NCI-H1092 (cell line): ENCODE data around the gene KRT73.

Source experiments
- DNase-seq: peaks from one replicate; lab custom pipeline; 2025; lab: John Stamatoyannopoulos, UW

Gene KRT73

DNA sequence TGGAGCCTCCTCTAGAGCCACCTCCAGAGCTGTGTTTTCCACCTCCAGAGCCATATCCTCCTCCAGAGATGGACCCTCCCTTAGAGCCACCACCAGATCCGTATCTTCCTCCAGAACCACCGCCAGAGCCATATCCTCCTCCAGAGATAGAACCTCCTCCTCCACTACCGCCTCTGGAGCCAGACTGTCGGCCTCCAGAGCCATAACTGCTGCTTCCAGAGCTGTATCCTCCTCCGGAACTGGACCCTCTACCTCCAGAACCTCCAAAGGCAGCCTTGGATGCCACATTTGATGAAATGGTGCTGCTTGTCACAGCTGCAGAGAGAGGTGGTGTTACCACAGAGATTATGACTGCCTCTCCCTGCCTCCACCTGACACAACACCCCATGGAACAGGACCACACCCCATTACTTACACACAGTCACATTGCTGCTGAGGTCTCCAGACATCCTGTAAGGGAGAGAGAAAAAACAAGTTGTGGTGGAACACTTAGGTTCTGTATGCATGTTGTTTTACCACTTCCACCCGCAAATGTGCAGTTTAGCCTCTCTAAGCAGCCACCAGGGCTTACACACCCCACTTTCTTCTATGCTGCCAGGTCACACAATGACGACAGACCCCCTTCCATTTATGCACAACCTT lies 26.9 kb upstream of the KRT73 start:
- no peak for DNase-seq

DNA sequence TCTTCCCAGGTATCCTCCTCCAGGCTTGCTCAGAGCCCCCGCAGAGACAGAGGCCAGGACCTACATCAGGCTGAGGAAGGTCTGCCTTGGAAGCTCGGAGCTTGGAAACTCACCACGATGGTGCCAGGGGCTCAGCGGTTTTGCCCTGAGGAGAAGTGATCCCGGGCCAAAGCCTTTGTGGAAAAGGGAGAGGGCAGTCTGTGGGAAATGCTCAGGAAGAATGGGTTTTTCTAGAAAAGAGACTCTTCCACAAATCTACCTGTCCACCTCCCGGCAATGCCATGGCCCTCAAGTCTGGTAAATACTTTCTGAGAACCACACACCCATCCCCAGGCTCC lies 25.7 kb upstream of the KRT73 start:
- no peak for DNase-seq

DNA sequence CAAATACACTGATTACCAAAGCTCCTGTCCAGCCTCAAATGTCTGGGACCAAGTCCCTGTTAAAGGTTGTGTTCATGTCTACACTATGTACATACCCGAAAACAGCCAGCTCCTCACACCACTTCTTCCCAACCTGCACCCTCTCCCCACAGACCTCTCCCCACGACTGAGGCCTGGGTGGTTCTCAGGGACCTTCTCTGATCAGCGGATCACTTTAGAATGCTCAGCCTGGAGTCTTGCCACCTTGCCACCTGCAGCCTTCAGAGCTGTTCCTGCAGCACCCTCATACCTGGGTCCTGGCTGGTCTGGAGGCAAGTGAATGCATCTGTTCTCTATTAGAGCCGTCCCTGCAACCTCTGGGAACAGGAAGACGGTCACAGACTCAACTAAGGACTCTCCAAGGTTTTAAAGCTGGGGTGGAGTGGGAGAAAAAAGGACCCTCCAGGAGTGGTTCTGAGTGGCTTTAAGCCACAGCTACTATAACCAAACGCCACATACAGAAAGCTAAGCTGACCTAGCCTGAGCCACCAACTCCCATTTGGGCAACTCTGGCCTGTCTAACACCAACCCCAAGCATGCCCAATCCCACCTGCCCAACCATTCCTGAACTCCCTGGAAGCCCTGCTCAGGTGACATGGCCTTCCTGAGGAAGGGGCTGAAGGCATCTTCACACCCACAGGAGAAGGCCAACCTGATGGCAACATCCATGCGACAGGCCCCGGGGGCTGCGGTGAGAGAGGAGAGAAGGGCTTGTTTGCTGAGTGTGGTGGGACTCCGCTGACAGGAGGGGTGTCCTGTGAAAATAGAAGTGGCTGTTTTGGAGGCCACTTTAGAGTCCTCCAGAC lies 25.1 kb upstream of the KRT73 start:
- DNase-seq: no peak

DNA sequence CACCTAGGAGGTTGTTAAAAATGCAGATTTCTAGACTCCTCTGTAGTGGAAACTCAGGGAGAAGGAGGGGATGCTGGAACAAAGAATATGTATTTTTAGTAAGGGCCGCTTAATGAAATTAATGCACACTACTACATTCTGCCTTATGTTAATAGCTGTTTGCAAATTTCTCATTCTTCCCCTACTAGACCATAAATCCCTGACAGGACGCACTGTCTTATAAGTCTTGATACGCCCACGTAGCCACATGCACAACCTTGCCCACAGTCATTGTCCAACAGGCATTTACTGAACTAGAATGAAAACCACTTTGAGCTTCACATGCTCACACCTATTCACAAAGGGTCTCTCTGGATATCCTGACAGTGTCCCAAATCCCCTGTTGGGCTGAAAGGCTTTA lies 23.1 kb upstream of the KRT73 start:
- no peak for DNase-seq

DNA sequence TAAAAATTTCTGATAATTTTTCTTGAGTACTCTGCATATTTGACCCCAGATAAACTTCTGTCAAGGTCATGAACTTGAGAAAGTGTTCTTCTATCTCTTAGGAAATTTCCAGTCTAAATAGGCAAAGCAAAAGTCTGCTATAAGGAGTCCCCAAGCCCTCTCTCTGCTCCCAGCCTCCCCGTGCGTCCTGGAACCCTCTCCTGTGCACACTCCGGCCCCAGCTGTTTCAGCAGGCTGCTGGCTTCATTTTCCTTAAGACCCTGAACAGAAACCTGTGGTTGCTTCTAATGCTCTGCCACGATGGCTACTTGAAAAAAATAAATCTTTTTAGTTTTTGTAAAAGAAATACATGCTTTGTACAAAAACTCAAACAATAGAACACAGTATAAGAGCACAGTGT lies 18.9 kb upstream of the KRT73 start:
- no peak for DNase-seq

DNA sequence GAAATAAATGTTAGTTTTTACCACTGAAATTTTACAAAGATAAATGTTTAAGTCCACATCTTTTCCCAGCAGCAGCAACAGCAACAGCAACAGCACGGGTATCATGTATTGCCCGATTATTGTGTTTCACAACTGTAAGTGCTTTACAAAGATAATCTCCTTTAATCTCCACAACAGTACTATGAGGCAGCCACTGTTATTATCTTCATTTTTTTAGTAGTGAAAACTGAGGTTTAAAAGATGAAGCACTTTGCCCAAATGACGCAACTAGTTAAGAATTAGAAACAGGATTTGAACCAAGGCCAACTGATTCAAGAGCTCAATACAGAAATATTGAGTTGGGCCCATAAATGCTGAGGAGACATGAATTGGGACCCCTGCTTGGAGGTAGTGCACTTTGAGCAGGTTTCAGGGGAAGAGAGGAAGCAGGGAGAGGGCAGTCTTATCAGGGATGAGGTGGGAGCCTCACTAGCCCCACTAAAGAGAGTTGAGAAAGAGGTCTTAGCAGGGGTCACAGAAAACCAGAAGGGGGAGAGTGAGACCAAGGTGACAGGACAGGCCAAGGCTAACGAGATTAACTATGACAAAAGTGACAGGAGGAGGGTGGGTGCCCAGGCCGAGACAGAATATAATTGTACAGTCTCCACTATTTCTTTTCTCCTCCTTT lies 18.4 kb upstream of the KRT73 start:
- DNase-seq: no peak

DNA sequence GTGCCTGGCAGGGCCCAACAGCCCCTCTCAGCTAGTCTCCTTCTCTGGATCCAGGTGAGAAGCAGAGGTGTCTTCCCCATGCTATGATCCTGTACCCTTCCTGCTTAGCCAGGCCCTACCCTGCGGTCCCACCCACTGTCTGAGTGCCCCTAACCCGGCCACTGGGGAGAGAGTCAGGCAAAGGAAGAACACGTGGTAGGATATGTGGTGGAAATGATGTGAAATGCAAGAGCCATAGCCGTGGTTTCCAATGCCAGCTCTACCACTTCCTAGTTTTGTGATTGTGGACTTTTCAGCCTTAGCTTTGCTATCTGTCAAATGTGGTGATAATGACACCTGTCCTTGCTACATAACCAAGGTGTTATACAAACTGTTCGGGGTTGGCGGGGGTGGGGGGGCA lies 17.8 kb upstream of the KRT73 start:
- DNase-seq: no peak

DNA sequence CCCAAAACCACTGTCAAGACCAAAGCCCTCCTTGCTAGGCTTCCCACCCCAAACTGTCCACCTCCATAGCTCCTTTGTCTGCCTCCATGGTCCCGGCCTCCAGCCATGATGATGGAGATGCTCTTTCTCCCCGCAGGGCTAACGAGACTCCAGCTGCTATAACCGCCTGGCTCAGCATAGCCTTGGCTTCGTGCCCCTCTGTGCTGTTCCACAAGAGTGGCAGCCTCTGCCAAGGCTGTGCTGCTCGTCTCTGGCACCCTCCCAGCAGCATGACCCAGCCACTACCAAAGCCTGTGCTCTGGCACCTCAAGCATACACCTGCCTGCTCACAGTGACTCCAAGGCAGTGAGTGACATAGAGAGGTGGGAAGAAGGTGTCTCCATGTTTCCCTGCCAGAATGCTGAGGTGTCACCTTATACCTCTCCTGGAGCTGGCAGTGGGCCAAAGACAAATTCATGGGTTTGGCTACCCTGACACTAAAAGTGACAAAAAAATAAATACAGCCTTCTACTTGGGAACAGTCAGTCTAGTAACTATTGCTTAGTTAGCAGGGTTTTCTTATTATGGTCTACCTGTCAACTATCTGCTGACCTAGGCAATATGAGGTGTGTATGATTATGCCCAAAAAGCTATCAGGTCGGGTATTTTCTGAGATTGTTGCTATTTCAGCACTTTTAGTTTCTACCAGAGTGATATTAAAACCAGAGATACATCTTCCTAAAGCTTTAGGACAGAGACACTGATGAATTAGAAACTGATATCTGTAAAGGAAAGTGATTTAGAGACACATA lies 16.1 kb upstream of the KRT73 start:
- peak; percentile 74 for DNase-seq

DNA sequence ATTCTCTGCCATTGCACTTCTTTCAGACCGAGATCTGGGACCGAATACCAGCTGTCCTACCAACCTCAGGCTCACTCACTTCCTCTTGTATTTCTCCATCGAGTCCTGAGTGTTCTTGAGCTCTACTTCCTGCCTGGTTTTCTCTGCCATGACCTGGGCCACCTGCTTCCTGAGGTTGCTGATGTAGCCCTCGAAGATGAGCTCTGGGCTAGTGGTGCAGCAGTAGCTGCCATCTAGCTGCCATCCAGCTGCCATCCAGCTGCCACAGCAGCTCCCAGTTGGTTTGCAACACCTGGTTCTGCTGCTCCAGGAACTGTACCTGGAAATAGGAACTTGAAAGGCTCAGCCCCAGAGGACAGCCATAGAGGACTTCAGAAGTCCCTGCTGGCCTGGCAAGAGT lies 15.0 kb upstream of the KRT73 start:
- no peak for DNase-seq

DNA sequence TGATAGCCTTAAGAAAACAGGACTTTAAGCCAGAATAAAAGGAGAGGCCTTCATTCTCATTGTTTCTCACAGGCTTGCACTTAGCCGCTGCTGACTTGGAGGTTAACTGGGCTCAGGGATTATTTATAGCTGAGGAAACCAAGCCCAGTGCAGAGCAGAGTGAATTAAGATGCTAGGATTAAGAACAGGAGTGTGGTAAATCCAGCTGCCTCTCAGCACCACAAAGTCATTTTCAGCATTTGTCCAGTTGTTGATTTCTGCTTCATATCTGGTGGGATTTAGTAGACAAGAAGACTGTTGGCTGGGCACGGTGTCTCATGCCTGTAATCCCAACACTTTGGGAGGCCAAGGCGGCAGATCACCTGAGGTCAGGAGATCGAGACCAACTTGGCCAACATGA lies 14.3 kb upstream of the KRT73 start:
- no peak for DNase-seq

DNA sequence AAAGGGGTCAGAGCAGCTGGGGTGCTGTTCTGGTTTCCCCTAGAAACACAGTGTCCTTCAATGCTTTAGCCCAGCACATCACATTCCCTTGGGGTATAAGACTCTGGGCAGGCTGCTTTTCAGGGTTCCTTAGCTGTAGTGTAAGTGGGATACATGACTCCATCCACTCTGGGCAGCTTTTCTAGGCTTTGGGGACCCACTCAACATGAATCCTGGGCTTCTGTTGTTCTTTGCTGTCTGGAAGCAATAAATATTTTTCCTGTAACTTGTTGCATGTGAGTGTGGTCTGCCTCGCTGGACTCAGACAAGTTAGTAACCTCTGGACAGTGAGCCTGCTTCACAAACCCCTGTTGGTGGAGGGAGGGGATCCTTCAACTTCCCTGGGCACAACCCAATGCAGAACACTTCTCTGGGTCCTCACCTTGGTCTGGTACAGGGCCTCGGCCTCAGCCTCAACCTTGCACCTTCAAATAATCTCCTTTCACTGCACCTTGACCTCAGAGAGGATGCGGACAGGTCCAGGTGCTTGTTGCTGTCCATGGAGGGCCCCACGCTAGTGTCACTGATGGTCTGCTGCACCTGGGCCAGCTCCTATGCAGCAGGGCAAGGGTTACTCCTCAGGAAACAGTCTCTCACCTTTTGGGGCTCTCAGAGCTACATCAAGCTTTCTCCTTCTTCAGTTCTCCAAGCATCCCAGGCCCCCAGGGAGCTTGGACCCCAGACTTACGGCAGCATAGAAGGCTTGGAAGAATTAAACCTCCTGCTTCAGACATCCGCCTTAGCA lies 13.5 kb upstream of the KRT73 start:
- DNase-seq: no peak

DNA sequence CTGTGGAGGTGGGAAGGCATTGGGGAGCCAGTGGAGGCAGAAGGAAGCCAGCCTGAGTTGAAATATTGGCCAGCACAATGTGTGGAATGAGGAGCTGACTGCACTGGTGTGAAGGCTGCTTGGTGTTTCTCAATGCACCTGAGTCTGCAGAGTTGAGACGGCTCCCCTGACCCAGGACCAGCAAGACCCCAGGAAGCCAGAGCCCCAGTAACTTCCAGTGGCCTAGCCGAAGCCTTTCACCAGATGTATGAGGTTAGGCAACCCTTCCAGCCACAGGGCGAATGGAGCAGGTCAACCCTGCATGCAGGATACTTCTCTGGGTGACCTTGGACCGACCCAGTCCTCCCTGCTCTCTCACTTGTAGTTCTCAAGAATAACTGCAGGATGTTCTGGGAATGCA lies 12.9 kb upstream of the KRT73 start:
- no peak for DNase-seq

DNA sequence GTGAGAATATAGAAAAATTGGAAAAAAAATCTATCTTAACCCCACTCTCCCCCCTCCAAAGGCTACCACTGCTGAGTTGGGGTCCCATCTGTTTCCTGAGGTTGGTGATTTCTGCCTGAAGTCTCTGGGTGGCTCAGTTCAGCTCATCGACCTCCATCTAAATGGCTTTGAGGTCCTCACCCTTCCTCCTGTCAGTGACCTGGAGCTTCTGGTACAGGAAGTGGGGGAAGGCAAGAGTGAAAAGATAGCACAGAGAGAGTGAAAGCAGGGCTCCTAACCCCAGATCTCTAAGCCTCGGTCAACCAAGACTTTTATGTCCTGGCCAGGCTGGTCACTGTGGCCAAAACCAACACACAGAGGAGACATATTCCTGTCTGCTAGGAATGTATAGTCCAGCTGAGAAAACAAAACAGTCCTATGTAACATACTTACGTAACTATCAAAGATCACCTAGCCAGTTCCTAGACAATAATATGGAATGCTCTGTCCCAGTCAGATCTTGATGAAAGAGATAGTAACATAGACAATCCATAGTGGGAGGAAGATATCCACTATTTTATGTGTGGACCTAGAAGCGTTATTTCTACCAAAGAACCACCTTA lies 12.3 kb upstream of the KRT73 start:
- no peak for DNase-seq

DNA sequence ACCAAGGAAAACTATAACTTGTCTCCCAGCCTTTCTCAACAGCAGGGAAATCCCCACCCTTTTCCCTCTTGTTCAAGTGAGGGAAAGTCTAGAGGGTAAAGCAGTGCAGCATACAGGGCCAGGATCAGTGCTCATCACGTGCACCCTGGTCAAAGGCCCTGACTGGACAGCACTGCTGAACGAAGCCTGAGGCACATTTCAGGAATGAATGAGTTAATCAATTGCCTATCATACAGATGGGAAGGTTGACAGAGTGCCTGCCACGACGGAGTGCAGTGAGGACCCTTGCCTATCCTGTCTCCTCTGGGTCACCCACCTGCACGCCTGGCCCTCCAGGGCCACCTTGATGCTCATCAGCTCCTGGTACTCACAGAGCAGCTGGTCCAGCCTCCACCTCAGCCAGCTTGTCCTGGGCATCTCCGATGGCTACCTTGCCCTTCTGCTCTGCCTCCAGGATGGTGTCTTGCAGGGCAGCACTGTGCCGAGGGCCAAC lies 11.7 kb upstream of the KRT73 start:
- no peak for DNase-seq

DNA sequence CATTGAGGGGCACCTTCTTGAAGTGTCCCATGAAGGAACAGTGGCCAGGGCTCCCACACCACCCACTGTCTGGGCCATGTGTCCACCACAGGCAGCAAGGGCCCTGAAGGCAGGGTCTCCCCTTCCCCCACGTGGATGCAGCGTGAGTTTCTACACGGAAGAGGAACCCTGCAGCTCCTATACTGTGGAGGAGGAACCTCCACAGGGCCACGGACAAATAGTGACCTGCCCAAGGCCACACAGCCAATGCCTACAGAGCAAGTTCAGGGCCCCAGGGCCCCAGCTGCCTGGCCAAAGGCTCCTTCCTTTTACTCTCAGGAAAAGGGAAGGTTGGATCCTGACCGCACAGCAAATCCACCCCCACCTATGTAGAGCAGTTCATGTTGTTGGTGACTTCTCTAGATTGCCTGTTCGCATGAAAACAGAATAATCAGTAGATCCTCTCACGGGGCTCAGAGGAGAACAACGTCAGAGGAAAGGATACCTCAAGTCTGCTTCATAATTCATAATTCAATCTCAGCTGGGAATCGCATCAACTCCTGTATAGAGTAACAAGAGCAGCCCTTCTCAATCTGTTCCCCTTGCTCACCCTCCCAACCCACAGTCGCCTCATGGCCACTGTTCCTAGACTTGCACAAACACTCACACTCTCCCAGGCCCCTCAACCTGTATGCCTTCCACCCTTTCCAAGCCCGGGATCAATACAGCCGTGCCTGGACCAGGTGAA lies 11.1 kb upstream of the KRT73 start:
- no peak for DNase-seq

DNA sequence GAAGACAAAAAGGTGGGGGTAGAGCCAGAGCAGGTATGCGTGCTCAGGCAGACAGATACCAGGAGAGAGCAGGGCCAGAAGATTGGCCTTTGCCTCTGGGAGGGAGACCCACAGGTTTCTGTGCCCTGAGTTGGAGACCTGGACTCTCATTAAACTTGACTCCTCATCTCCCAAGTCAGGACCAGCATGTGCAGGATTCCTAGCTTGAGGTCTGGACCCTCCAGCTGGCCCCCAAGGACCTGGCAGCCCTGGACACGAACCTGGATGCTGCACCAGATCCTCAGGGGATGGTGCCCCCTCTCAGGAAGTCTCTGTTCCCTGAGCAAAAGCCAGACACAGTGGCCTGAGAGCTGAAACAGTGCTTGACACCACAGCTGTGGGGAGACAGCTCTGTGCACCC lies 10.5 kb upstream of the KRT73 start:
- DNase-seq: no peak

DNA sequence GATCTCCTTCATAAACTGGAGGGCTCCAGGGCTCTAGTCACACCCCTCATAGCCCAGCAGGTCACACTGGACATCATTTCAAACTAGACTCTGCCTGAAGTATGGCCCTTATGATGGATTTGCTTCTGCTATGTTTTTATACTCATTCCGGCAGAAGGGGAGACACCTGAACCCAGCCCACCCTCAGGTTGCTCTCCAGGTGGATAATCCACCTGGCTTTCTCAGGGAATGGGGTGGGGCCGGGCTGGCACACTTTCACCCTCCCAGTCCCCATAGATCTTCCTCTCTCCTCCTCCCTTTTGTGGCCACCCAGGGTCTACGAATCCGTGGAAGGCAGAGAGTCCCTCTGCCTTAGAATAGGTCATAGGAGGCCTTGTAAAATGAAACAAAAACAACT lies 9.8 kb upstream of the KRT73 start:
- no peak for DNase-seq

DNA sequence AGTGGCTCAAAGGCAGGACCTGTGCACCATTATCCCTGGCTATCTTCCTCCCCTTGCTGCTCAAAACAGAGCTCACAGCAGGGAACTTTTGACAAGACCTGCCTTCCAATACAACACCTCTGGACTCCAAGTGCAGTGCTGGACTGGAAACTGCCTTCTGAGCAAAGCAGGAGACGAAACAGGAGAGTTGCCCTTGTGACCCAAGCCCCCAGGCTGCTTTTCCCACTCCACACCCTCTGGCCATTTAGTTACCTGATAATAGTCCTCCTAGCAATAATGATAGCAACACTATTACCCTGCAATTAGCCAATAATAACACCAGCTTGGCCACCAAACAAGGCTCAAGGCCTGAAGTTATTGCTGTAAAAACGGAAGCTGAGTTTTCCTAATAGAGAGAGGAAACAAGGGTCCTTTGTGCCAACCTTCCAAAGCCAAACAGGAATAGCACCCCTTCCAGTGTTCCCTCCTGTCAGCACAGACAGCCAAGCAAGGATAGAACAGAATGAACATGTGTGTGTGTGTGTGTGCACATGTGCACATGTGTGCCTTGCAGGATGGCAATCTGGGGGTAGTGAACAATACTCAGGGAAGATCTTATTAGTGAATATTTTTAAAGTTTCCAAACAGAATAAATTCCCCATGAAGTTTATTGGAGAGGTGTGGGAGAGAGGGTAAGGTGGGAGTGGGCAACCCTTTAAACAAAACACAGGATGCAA lies 9.2 kb upstream of the KRT73 start:
- DNase-seq: no peak

DNA sequence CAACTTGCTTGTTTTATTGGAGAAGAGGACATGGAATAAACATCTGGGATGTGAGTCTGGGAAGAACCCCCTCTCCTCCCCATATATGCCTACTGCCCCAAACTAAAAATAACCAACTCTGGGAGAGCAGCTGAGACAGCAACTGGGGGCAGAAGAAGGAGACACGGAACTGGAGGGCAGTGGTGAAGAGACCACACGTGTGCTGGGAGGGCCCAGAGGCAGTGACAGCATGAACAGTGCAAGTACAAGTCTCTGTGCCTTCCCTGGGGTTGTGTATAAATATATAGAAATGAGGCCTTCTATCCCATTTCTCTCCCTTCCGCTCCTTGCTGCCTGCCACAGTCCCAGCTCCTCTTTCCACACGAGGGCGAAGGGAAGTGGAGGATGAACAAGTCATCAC lies 4.0 kb upstream of the KRT73 start:
- no peak for DNase-seq

DNA sequence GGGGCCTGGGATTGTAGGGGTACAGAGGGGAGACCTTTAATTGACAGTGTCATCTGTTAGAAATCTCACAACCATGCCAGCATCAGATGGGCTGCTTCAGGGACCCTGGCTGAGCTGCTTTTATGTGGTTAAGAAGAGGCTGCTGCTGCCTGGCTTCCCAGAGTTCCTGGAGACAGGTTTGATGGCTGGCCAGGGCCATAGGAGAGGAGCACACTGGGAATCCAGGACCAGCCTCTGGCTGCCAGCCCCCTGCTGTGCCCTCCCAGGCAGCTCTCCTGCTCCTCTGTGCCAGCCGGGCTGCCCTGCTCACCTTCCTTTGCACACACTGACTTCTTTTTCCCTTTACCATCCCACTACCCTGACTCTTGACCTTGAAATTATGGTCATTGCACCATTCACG lies 507 bp upstream of the KRT73 start:
- DNase-seq: no peak
